Measurements from ENCODE around the gene ZBED1.
"Not testable (repeated sequence)": the region's sequence is repeated elsewhere in the genome, so short reads cannot be mapped to it uniquely, and the experiment has no call there.

The ZBED1 gene

DNA sequence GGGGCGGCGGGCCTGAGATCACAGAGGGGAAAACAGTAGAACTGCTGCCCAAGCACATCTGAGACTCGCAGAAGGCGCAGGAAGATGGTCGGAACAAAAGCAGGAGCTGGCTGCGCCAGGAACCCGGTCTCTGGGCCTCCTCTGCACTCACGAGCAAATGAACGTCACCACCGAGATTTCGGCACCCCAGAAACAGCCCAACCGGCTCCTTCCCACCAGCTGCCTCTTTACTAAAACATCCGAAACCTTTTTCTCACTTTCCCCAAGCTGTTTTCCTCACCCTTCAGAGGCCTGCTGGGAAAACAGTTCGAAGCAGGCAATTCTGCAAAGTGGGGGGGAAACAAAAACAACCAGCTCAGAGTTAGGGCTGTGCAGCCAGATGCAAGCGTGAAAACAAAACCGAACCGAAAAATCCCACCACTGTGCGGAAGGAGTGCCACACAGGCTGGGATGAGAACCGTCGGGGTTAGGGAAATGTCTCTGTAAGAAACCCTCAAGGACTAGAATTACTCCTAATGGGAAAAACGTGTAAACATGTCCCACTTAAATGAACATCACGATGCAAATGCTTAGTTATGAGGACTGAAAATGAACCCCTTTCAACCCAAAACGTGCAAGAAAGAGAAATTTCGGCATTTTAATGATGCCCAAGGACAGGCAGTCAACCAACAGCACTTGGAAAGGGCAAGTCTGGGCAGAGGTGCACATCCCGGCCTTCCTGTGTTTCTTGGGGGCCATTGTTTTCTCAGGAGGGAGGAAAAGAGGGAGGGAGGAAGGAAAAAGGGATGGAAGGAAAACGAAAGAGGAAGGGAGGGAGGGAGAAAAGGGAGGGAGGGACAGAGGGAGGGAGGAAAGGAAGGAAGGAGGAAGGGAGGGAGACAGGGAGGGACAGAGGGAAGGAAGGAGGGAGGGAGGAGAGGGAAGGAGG lies 15.8 kb downstream of the ZBED1 start:
- ChIA-PET POLR2A (no interaction called here), CTCF (no interaction called here)
- no peak for DNase-seq (ENCODE audit: extremely low spot score)
- no peak for TF ChIP-seq FOXM1 (IDR thresholded peaks at IDR 0.05; ENCODE audit: borderline replicate concordance)
- TF ChIP-seq LEF1 (IDR thresholded peaks at IDR 0.05; ENCODE audit: borderline replicate concordance): no peak
- TF ChIP-seq SP1 (IDR thresholded peaks at IDR 0.05): no peak
- no peak for TF ChIP-seq FOXA1 (IDR thresholded peaks at IDR 0.05)
- no peak for TF ChIP-seq NFRKB (IDR thresholded peaks at IDR 0.05)
- TF ChIP-seq L3MBTL2 (conservative IDR thresholded peaks at IDR 0.05): no peak
- TF ChIP-seq ELF4 (IDR thresholded peaks at IDR 0.05): no peak
- no peak for TF ChIP-seq HDGF (IDR thresholded peaks at IDR 0.05; ENCODE audit: borderline replicate concordance)
- no peak for TF ChIP-seq FOXK2 (IDR thresholded peaks at IDR 0.05)
- no peak for TF ChIP-seq TARDBP (IDR thresholded peaks at IDR 0.05)
- no peak for TF ChIP-seq ARNT (IDR thresholded peaks at IDR 0.05)
- TF ChIP-seq, protein P1, sequence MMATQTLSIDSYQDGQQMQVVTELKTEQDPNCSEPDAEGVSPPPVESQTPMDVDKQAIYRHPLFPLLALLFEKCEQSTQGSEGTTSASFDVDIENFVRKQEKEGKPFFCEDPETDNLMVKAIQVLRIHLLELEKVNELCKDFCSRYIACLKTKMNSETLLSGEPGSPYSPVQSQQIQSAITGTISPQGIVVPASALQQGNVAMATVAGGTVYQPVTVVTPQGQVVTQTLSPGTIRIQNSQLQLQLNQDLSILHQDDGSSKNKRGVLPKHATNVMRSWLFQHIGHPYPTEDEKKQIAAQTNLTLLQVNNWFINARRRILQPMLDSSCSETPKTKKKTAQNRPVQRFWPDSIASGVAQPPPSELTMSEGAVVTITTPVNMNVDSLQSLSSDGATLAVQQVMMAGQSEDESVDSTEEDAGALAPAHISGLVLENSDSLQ (IDR thresholded peaks at IDR 0.05): no peak
- no peak for TF ChIP-seq BHLHE40 (IDR thresholded peaks at IDR 0.05; ENCODE audit: borderline replicate concordance)
- TF ChIP-seq ZNF384 (IDR thresholded peaks at IDR 0.05): no peak
- TF ChIP-seq SUZ12 (IDR thresholded peaks at IDR 0.05): no peak
- no peak for TF ChIP-seq CTBP1 (IDR thresholded peaks at IDR 0.05; ENCODE audit: borderline replicate concordance)

DNA sequence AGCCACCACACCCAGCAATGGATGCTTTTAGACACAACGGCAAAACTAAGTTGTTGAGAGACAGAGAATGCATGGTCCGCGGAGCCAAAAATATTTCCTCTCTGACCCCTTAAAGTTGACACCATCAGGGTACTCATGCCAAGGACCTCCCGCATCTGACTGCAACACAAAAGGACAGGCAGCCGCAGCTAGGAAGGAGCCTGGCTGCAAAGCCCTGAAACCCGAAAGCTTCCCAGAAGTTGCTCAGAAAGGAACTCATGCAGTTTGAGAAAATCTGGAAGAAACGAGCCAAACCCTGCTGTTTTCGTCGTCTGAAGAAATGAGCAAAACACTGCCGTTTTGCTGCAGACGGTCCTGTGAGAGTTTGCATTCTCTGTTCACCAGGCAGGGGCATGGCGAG lies 16.5 kb downstream of the ZBED1 start:
- TF ChIP-seq CTBP1 (IDR thresholded peaks at IDR 0.05; ENCODE audit: borderline replicate concordance) (no peak), TARDBP (IDR thresholded peaks at IDR 0.05) (no peak)
- ChIA-PET CTCF (no interaction called here), POLR2A (no interaction called here)
- DNase-seq (ENCODE audit: extremely low spot score): no peak

DNA sequence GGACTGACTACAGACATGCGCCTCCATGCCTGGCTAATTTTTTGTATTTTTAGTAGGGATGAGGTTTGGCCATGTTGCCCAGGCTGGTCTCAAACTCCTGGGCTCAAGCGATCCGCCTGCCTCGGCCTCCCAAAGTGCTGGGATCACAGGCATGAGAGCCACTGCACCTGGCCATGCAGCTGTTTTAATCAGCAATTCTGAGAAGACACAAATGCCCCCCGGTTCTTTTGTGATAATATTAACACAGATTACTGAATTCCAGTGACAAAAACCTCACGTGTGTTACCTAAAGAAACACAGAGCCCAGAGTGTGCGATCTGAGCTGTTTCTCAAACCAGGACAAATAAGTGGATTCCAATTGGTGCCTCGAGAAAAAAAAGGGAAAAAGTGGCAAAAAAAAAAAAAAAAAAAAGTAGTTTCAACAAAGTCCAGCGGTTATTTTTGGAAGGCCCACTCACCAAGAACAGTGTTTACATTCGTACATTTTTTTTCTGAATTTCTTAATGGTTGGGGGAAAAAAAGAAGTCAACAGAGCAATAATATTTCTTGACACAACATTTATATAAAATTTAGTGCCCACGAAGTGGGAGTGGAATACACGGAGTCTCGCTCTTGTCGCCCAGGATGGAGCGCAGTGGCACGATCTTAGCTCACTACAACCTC lies 17.2 kb downstream of the ZBED1 start:
- no peak for DNase-seq (ENCODE audit: extremely low spot score)
- ChIA-PET POLR2A (no interaction called here), CTCF (no interaction called here)
- TF ChIP-seq HDGF (IDR thresholded peaks at IDR 0.05; ENCODE audit: borderline replicate concordance) (no peak), TARDBP (IDR thresholded peaks at IDR 0.05) (no peak), ARNT (IDR thresholded peaks at IDR 0.05) (no peak), CTBP1 (IDR thresholded peaks at IDR 0.05; ENCODE audit: borderline replicate concordance) (no peak), ELF4 (IDR thresholded peaks at IDR 0.05) (no peak), FOXK2 (IDR thresholded peaks at IDR 0.05) (no peak), L3MBTL2 (conservative IDR thresholded peaks at IDR 0.05) (no peak), SP1 (IDR thresholded peaks at IDR 0.05) (no peak), LEF1 (IDR thresholded peaks at IDR 0.05; ENCODE audit: borderline replicate concordance) (no peak), BHLHE40 (IDR thresholded peaks at IDR 0.05; ENCODE audit: borderline replicate concordance) (no peak), NFRKB (IDR thresholded peaks at IDR 0.05) (no peak), FOXM1 (IDR thresholded peaks at IDR 0.05; ENCODE audit: borderline replicate concordance) (no peak), ZNF384 (IDR thresholded peaks at IDR 0.05) (no peak), SUZ12 (IDR thresholded peaks at IDR 0.05) (no peak), FOXA1 (IDR thresholded peaks at IDR 0.05) (no peak)
- TF ChIP-seq, protein P1 (IDR thresholded peaks at IDR 0.05): no peak

DNA sequence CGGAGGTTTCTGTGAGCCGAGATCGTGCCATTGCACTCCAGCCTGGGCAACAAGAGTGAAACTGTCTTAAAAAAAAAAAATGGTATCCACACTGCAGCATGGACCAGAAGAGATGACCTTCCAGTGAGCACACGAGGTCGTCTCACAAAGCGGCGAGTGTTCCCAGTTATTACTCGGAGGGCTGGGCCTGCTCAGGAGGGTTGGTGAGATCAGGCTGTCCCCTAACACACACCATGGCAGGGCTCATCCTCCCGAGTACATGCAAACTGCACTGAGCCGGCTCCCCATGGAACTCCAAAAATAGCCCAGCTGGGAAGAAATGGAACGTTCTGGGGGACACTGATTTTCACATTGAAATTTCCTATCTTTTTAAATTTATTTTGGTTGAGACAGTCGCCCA lies 19.2 kb downstream of the ZBED1 start:
- CTCF ChIA-PET; POLR2A ChIA-PET; DNase-seq (ENCODE audit: extremely low spot score): not testable (repeated sequence)

DNA sequence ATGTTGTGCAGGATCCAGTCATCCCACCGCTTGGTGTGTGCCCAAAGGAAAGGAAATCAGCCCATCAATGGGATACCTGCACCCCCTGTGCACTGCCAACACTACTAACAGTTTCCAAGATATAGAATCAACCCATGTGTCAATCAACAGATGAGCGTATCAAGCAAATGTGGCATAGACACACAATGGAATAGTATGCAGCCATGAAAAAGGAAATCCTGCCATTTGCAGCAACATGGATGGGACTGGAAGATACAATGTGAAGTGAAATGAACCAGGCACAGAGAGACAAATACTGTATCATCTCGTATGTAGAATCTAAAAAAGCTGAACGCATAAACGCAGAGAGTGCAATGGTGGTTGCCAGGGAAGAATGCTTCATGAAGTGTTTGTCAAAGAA lies 20.8 kb downstream of the ZBED1 start:
- CTCF ChIA-PET, POLR2A ChIA-PET: not testable (repeated sequence)

DNA sequence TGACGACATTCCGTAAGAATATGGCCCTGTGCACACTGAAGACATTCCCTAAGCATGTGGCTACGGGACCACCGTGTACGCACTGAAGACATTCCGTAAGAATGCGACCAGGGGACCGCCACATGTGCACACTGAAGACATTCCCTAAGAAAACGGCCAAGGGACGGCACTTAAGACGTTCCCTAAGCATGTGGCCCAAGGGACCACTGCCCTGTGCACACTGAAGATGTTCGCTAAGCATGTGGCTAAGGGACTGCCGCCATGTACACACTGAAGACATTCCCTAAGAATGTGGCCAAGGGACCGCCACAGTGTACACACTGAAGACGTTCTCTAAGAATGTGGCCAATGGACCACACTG lies 21.4 kb downstream of the ZBED1 start:
- no peak for DNase-seq (ENCODE audit: extremely low spot score)
- no peak for TF ChIP-seq SUZ12 (IDR thresholded peaks at IDR 0.05)
- CTCF ChIA-PET: no interaction called here
- POLR2A ChIA-PET: no interaction called here

More for the DNA sequence above, 20.8 kb downstream of the ZBED1 start:
- not testable (repeated sequence) for DNase-seq (ENCODE audit: extremely low spot score)

DNA sequence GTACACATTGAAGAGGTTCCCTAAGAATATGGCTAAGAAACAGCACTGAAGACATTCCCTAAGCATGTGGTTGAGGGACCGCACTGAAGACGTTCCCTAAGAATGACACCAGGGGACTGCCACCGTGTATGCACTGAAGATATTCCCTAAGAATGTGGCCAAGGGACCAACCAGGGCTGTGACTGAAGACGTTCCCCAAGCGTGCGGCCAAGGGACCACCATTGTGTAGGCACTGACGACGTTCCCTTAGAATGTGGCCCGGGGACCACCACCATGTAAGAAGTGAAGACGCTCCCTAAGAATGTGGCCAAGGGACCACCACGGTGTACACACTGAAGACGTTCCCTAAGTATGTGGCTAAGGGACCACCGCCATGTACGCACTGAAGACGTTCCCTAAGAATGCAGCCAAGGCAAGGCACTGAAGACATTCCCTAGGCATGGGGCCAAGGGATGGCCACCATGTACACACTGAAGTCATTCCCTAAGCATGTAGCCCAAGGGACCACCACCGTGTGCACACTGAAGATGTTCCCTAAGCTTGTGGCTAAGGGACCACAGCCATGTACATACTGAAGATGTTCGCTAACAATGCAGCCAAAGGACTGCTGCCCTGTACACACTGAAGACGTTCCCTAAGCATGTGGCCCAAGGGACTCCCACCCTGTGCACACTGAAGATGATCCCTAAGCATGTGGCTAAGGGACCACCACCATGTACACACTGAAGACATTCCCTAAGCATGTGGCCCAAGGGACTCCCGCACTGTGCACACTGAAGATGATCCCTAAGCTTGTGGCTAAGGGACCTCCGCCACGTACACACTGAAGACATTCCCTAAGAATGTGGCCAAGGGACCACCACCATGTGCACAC lies 22.0 kb downstream of the ZBED1 start:
- POLR2A ChIA-PET: no interaction called here
- DNase-seq (ENCODE audit: extremely low spot score): no peak
- TF ChIP-seq ELF4 (IDR thresholded peaks at IDR 0.05) (no peak), L3MBTL2 (conservative IDR thresholded peaks at IDR 0.05) (no peak), BHLHE40 (IDR thresholded peaks at IDR 0.05; ENCODE audit: borderline replicate concordance) (no peak), LEF1 (IDR thresholded peaks at IDR 0.05; ENCODE audit: borderline replicate concordance) (no peak), TARDBP (IDR thresholded peaks at IDR 0.05) (no peak), ARNT (IDR thresholded peaks at IDR 0.05) (no peak), FOXK2 (IDR thresholded peaks at IDR 0.05) (no peak), FOXM1 (IDR thresholded peaks at IDR 0.05; ENCODE audit: borderline replicate concordance) (no peak), SP1 (IDR thresholded peaks at IDR 0.05) (no peak), ZNF384 (IDR thresholded peaks at IDR 0.05) (no peak)
- TF ChIP-seq, protein P1 (IDR thresholded peaks at IDR 0.05): no peak
- CTCF ChIA-PET: no interaction called here

DNA sequence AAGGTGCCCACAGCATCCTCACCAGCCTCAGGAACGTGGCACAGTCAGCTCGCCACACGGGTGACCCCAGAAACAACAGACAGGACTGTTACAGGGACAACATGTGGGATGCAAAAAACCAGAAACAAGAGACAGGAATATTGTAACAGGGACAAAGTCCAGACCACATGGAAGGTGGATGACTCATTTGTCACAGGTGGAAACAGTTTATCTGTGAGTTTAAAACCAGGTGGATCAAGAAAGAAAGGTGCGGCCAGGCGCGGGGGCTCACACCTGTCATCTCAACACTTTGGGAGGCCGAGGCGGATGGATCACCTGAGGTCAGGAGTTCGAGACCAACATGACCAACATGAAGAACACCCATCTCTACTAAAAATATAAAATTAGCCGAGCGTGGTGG lies 23.5 kb downstream of the ZBED1 start:
- CTCF ChIA-PET; DNase-seq (ENCODE audit: extremely low spot score); POLR2A ChIA-PET: not testable (repeated sequence)
